Endothelial cell of umbilical vein (primary cell): ENCODE data around the gene SH3GL3. TPM values are rescaled to one million over a fixed set of nuclear protein-coding genes. Genes with fewer than 3 reads are reported as not detected.

Source experiments
- BruUV-seq: library from RNA; stranded (reverse); fragments of 400-500 nt; replicated peaks from 2 replicates; lab custom pipeline; 2021; lab: Mats Ljungman, UMichigan
- CTCF ChIA-PET: fragments of 300-600, 350-600 bp; sonication (Branson Sonifier 250); formaldehyde crosslinking; loops from one replicate; lab custom pipeline; 2021; ENCODE audit warnings: antibody characterized with exemption, inconsistent platforms; lab: Charles Lee
- POLR2A ChIA-PET: fragments of 300-600, 350-600 bp; sonication (Branson Sonifier 250); formaldehyde crosslinking; loops from one replicate; lab custom pipeline; 2021; ENCODE audit warnings: antibody characterized with exemption, inconsistent platforms; lab: Charles Lee
- DNase-seq: peaks from one replicate; pipeline ENCODE4 v3.0.0-alpha.2; 2011; ENCODE audit warnings: low read depth, low spot score
- FAIRE-seq: peaks from 2 replicates; lab custom pipeline; 2011; peaks lifted over from hg19 to GRCh38; lab: Jason Lieb, UNC
- H2AFZ ChIP-seq: 2 replicates; pipeline ENCODE4 v1.6.0; 2012; ENCODE audit warnings: low read depth, low read length, control low read depth, inconsistent platforms
- H3K27ac ChIP-seq: 2 replicates; pipeline ENCODE4 v1.5.1; 2011; ENCODE audit warnings: low read depth, mild to moderate bottlenecking, control low read depth, low read length, moderate library complexity; ENCODE audit not compliant: insufficient read depth
- H3K27me3 ChIP-seq, 2 experiments: 2 replicates each; pipeline versions ENCODE4 v1.6.0 to v1.6.1; 2011; ENCODE audit warnings: low read length in 2 of 2, mixed read lengths in 1 of 2; ENCODE audit not compliant: control insufficient read depth in 2 of 2, insufficient read depth in 2 of 2
- H3K36me3 ChIP-seq, 2 experiments: 2 replicates in 1 of 2; 3 replicates in 1 of 2; pipeline ENCODE4 v1.5.1; 2011; ENCODE audit warnings: low read length in 2 of 2, mild to moderate bottlenecking in 1 of 2, moderate library complexity in 1 of 2; ENCODE audit not compliant: control insufficient read depth in 2 of 2, insufficient read depth in 2 of 2; ENCODE audit errors: extremely low read depth in 1 of 2
- H3K4me1 ChIP-seq: 3 replicates; pipeline ENCODE4 v1.5.1; 2011; ENCODE audit warnings: mild to moderate bottlenecking, low read length; ENCODE audit not compliant: control insufficient read depth, insufficient read depth; ENCODE audit errors: extremely low read depth
- H3K4me2 ChIP-seq: 2 replicates; pipeline ENCODE4 v1.6.1; 2011; ENCODE audit warnings: low read length, control low read depth, mixed read lengths; ENCODE audit not compliant: insufficient read depth
- H3K4me3 ChIP-seq, 3 experiments: fragments of 200-600 bp in 1 of 3; sonication (generic), shearing (Covaris generic) in 1 of 3; replicated peaks in 1 of 3; 2 replicates each; pipeline ENCODE4 v1.5.1; 2011 to 2016; ENCODE audit warnings: control low read depth in 3 of 3, low read length in 3 of 3, mild to moderate bottlenecking in 2 of 3, inconsistent platforms in 1 of 3, low read depth in 1 of 3, moderate library complexity in 1 of 3; ENCODE audit not compliant: insufficient read depth in 1 of 3
- H3K79me2 ChIP-seq: 2 replicates; pipeline ENCODE4 v1.6.0; 2012; ENCODE audit warnings: low read length, inconsistent platforms; ENCODE audit not compliant: control insufficient read depth, insufficient read depth
- H3K9ac ChIP-seq: replicated peaks from 2 replicates; pipeline ENCODE3; 2011; ENCODE audit warnings: low read length, control low read depth; ENCODE audit not compliant: insufficient read depth; ENCODE audit errors: extremely low read depth
- H3K9me1 ChIP-seq: replicated peaks from 3 replicates; pipeline ENCODE4 v1.6.0; 2011; ENCODE audit warnings: mild to moderate bottlenecking, low read length; ENCODE audit not compliant: control insufficient read depth, insufficient read depth; ENCODE audit errors: extremely low read depth
- H3K9me3 ChIP-seq: replicated peaks from 2 replicates; pipeline ENCODE4 v1.5.1; 2012; ENCODE audit warnings: low read length, inconsistent platforms; ENCODE audit not compliant: control insufficient read depth, insufficient read depth
- H4K20me1 ChIP-seq: replicated peaks from 2 replicates; pipeline ENCODE3; 2011; ENCODE audit warnings: mild to moderate bottlenecking, low read length; ENCODE audit not compliant: control insufficient read depth, insufficient read depth; ENCODE audit errors: extremely low read depth
- CTCF ChIP-seq, 2 donors: IDR thresholded peaks; 1 replicate in 1 of 2; 2 replicates in 1 of 2; pipeline ENCODE4 v1.5.1; 2011; ENCODE audit warnings: low read length in 2 of 2, mild to moderate bottlenecking in 2 of 2, moderate library complexity in 2 of 2, control low read depth in 1 of 2, inconsistent platforms in 1 of 2, low read depth in 1 of 2; ENCODE audit not compliant: insufficient read depth in 1 of 2; ENCODE audit errors: extremely low read depth in 1 of 2
- EZH2 ChIP-seq: IDR thresholded peaks from 2 replicates; pipeline ENCODE4 v1.6.1; 2012; ENCODE audit warnings: borderline replicate concordance, low read depth, mild to moderate bottlenecking, moderate library complexity, low read length, inconsistent platforms; ENCODE audit not compliant: severe bottlenecking
- FOS ChIP-seq: IDR thresholded peaks from 2 replicates; pipeline ENCODE4 v1.6.1; 2011; ENCODE audit warnings: mild to moderate bottlenecking, low read length, moderate library complexity, borderline replicate concordance; ENCODE audit not compliant: insufficient read depth
- GATA2 ChIP-seq: IDR thresholded peaks from 2 replicates; pipeline ENCODE4 v1.7.0; 2011; ENCODE audit warnings: low read depth, mild to moderate bottlenecking, moderate library complexity, mixed read lengths, low read length; ENCODE audit not compliant: insufficient read length, insufficient read depth
- JUN ChIP-seq: IDR thresholded peaks from 2 replicates; pipeline ENCODE4 v1.6.1; 2011; ENCODE audit warnings: borderline replicate concordance, low read depth; ENCODE audit not compliant: insufficient read length, insufficient read depth
- MAX ChIP-seq: IDR thresholded peaks from 2 replicates; pipeline ENCODE4 v1.6.1; 2011; ENCODE audit not compliant: insufficient read depth, insufficient read length
- MYC ChIP-seq: IDR thresholded peaks from one replicate; pipeline ENCODE4 v1.6.1; 2011; ENCODE audit warnings: mild to moderate bottlenecking, low read depth, low read length
- POLR2A ChIP-seq: IDR thresholded peaks from 2 replicates; pipeline ENCODE4 v1.6.1; 2012; ENCODE audit warnings: low read depth, mild to moderate bottlenecking, control low read depth, low read length
- POLR2AphosphoS5 ChIP-seq: IDR thresholded peaks from 2 replicates; pipeline ENCODE4 v1.6.1; 2012; ENCODE audit warnings: low read depth, mild to moderate bottlenecking, control low read depth, low read length, moderate library complexity; ENCODE audit not compliant: insufficient read depth
- dilution Hi-C: fragments of 300-500 bp; cut with MboI; formaldehyde crosslinking; loops from one replicate; pipeline ENCODE4 v1.15.0; 2019; ENCODE audit warnings: low sequenced_read_pairs; ENCODE audit not compliant: extremely low pct_ligation_motif_present
- intact Hi-C: fragments of 100-400 bp; cut with micrococcal nuclease; formaldehyde crosslinking; loops from one replicate; pipeline ENCODE4 v1.10.0; 2022
- polyA plus RNA-seq, 4 experiments: library from polyadenylated mRNA; depleted of rRNA in 3 of 4; stranded (reverse) in 3 of 4; unstranded in 1 of 4; fragments of >200 nt; gene quantifications; 2 replicates each; pipeline versions ENCODE4 v1.2.1 to v1.2.3, GENCODE V29; 2011 to 2012; ENCODE audit warnings: missing spikeins in 1 of 4
- total RNA-seq: library from RNA; stranded (reverse); gene quantifications from 2 replicates; pipeline ENCODE4 v1.2.3, GENCODE V29; 2021

Gene SH3GL3
- total and polyA plus RNA-seq, 2 donors (not counting 3 experiments of a cell fraction or from before 2014, with no cell fraction given) = not detected

- no peak overlapping the region for H3K27ac ChIP-seq
- CTCF ChIA-PET = interaction anchor here (0.9 to 5.9 kb wide), 8 partner anchors 8 to 311 kb away, joined by 3 to 94 read pairs (median 12); partner anchors contain the start of gene SH3GL3
- DNase-seq = peak; percentile 61
- no peak overlapping the region for H2AFZ ChIP-seq
- TF ChIP-seq MYC (no peak), CTCF (IDR thresholded peaks at IDR 0.05; ENCODE audit: extremely low read depth in 1 of 2, insufficient read depth in 1 of 2, low read depth in 1 of 2, low read length in 2 of 2) (peak; percentile 70 to 77), POLR2AphosphoS5 (no peak)
- no peaks in the 10 kb centered on the region for H4K20me1 ChIP-seq
- no peaks in the 10 kb centered on the region for H3K27me3 ChIP-seq
- no peaks in the 10 kb centered on the region for H3K79me2 ChIP-seq
- H3K36me3 ChIP-seq = no peaks in the 10 kb centered on the region
- no peak overlapping the region for H3K9ac ChIP-seq
- no peaks in the 10 kb centered on the region for H3K9me3 ChIP-seq
- peak; percentile 85 for FAIRE-seq
- intact Hi-C loops (loop anchor here (1.0 kb wide), 2 partner anchors 120 to 311 kb away; no protein-coding TSS in a partner anchor), dilution Hi-C loops (no loop called here)
- H3K4me3 ChIP-seq = no peak overlapping the region
- BruUV-seq = no TSS peak
- H3K9me1 ChIP-seq = no peaks in the 10 kb centered on the region
- no peaks in the 10 kb centered on the region for H3K4me1 ChIP-seq
- H3K4me2 ChIP-seq = no peak overlapping the region
- POLR2A ChIA-PET = no interaction called here
These were observed 112.3 kb downstream of the SH3GL3 start for GRCh38 chr15:83559310-83559966.

GRCh38 chr15:83561661-83562060 is 114.5 kb downstream of the SH3GL3 start:
- H3K4me3 ChIP-seq = no peak overlapping the region
- H3K27ac ChIP-seq = no peak overlapping the region
- H2AFZ ChIP-seq = no peak overlapping the region
- H3K36me3 ChIP-seq = no peaks in the 10 kb centered on the region
- FAIRE-seq = no peak
- no peak overlapping the region for H3K9ac ChIP-seq
- H3K4me1 ChIP-seq = no peaks in the 10 kb centered on the region
- dilution Hi-C loops (no loop called here), intact Hi-C loops (loop anchor here (10.0 kb wide), 1 partner anchor 547 kb away; the partner anchor contains the start of gene C15orf40)
- H3K4me2 ChIP-seq = no peak overlapping the region
- TF ChIP-seq GATA2 (no peak), FOS (no peak), EZH2 (no peak), POLR2AphosphoS5 (no peak), MYC (no peak), JUN (no peak), POLR2A (no peak), MAX (no peak), CTCF (IDR thresholded peaks at IDR 0.05; ENCODE audit: extremely low read depth in 1 of 2, insufficient read depth in 1 of 2, low read depth in 1 of 2, low read length in 2 of 2) (no peak)
- no peaks in the 10 kb centered on the region for H3K9me1 ChIP-seq
- no peak for DNase-seq
- BruUV-seq = no TSS peak
- no peaks in the 10 kb centered on the region for H3K9me3 ChIP-seq
- no peaks in the 10 kb centered on the region for H3K27me3 ChIP-seq
- ChIA-PET CTCF (interaction anchor here (0.9 to 5.9 kb wide), 8 partner anchors 10 to 314 kb away, joined by 3 to 94 read pairs (median 6); partner anchors contain the start of gene SH3GL3), POLR2A (no interaction called here)
- no peaks in the 10 kb centered on the region for H4K20me1 ChIP-seq
- no peaks in the 10 kb centered on the region for H3K79me2 ChIP-seq
